GM23338 (cell line): Measurements from ENCODE around the gene ZDHHC1. TPM values are rescaled to one million over a fixed set of nuclear protein-coding genes. Genes with fewer than 3 reads are reported as not detected.

ENCODE experiments used
- ATAC-seq: fragments of 200-7000 bp; cut with Tn5 transposase; 3 replicates; pipeline ENCODE4 v1.9.1; 2020
- DNase-seq: peaks from one replicate; pipeline ENCODE4 v3.0.0-alpha.2; 2015; ENCODE audit warnings: low spot score
- H2AFZ ChIP-seq: fragments of 200-600 bp; sonication (generic); 2 replicates; pipeline ENCODE4 v1.8.0; 2016; ENCODE audit warnings: antibody characterized with exemption, mild to moderate bottlenecking, moderate library complexity
- H3F3A ChIP-seq: fragments of 200-600 bp; sonication (generic); replicated peaks from 2 replicates; pipeline ENCODE4 v1.8.0; 2017; ENCODE audit warnings: antibody characterized with exemption, mixed run types, low read depth
- H3K27ac ChIP-seq: fragments of 200-600 bp; sonication (generic); 2 replicates; pipeline ENCODE4 v1.6.1; 2016; ENCODE audit warnings: low read depth
- H3K27me3 ChIP-seq: fragments of 200-600 bp; sonication (generic); 2 replicates; pipeline ENCODE4 v1.8.0; 2016; ENCODE audit warnings: mild to moderate bottlenecking, mixed run types, moderate library complexity; ENCODE audit not compliant: insufficient read depth
- H3K36me3 ChIP-seq: fragments of 200-600 bp; sonication (generic); 2 replicates; pipeline ENCODE4 v1.8.0; 2016; ENCODE audit warnings: mild to moderate bottlenecking; ENCODE audit not compliant: insufficient read depth
- H3K4me1 ChIP-seq: fragments of 200-600 bp; sonication (generic); 2 replicates; pipeline ENCODE4 v1.8.0; 2016; ENCODE audit warnings: mild to moderate bottlenecking, moderate library complexity; ENCODE audit not compliant: insufficient read depth
- H3K4me2 ChIP-seq: fragments of 200-600 bp; sonication (generic); 2 replicates; pipeline ENCODE4 v1.7.1; 2017; ENCODE audit warnings: mixed run types
- H3K4me3 ChIP-seq: fragments of 200-600 bp; sonication (generic); 2 replicates; pipeline ENCODE4 v1.6.1; 2016; ENCODE audit warnings: mixed run types
- H3K79me2 ChIP-seq: fragments of 200-600 bp; sonication (generic); replicated peaks from 2 replicates; pipeline ENCODE4 v1.8.0; 2017; ENCODE audit warnings: mild to moderate bottlenecking; ENCODE audit not compliant: insufficient read depth
- H3K9me2 ChIP-seq: fragments of 200-600 bp; sonication (generic); 2 replicates; pipeline ENCODE4 v1.8.0; 2017; ENCODE audit not compliant: insufficient read depth
- H4K20me1 ChIP-seq: fragments of 200-600 bp; sonication (generic); replicated peaks from 2 replicates; pipeline ENCODE4 v1.8.0; 2017; ENCODE audit warnings: mild to moderate bottlenecking; ENCODE audit not compliant: insufficient read depth
- H3K27ac Mint-ChIP-seq: 2 replicates; pipeline ENCODE4 v1.8.0; 2020; ENCODE audit warnings: inconsistent platforms, mild to moderate bottlenecking, moderate library complexity, mixed read lengths
- H3K27me3 Mint-ChIP-seq: 3 replicates; pipeline ENCODE4 v1.8.0; 2022; ENCODE audit warnings: low read depth, mild to moderate bottlenecking, moderate library complexity, mixed read lengths, inconsistent platforms; ENCODE audit not compliant: insufficient read depth, poor library complexity
- H3K36me3 Mint-ChIP-seq: 3 replicates; pipeline ENCODE4 v1.8.0; 2021; ENCODE audit warnings: low read depth, mild to moderate bottlenecking, inconsistent platforms, moderate library complexity, mixed read lengths
- H3K4me1 Mint-ChIP-seq: 3 replicates; pipeline ENCODE4 v1.8.0; 2020; ENCODE audit warnings: mild to moderate bottlenecking, inconsistent platforms, mixed read lengths
- H3K4me3 Mint-ChIP-seq: 3 replicates; pipeline ENCODE4 v1.8.0; 2021; ENCODE audit warnings: moderate library complexity, mild to moderate bottlenecking, inconsistent platforms, mixed read lengths
- H3K9me3 Mint-ChIP-seq: 3 replicates; pipeline ENCODE4 v1.8.0; 2020; ENCODE audit warnings: moderate library complexity, mild to moderate bottlenecking, inconsistent platforms, mixed read lengths
- CREB1 ChIP-seq: fragments of 250-450 bp; sonication (Bioruptor Pico); IDR thresholded peaks from 2 replicates; pipeline ENCODE4 v1.5.0; 2020; ENCODE audit warnings: low read depth, mild to moderate bottlenecking, moderate library complexity
- EZH2 ChIP-seq: fragments of 200-600 bp; sonication (generic); IDR thresholded peaks from one replicate; pipeline ENCODE4 v1.8.0; 2017; ENCODE audit warnings: antibody characterized with exemption, mild to moderate bottlenecking, low read depth; ENCODE audit not compliant: unreplicated experiment
- EZH2phosphoT487 ChIP-seq: fragments of 200-600 bp; sonication (generic); IDR thresholded peaks from one replicate; pipeline ENCODE4 v1.8.1; 2018; ENCODE audit warnings: antibody characterized with exemption; ENCODE audit not compliant: unreplicated experiment
- JUNB ChIP-seq: IDR thresholded peaks from one replicate; pipeline ENCODE4 v1.6.1; 2016; ENCODE audit warnings: antibody characterized with exemption; ENCODE audit not compliant: unreplicated experiment
- NANOG ChIP-seq: IDR thresholded peaks from 2 replicates; pipeline ENCODE4 v1.6.1; 2016; ENCODE audit warnings: antibody characterized with exemption, borderline replicate concordance
- POLR2AphosphoS5 ChIP-seq: IDR thresholded peaks from 2 replicates; pipeline ENCODE4 v1.6.1; 2016; ENCODE audit warnings: antibody characterized with exemption, low read depth
- STAT1 ChIP-seq: IDR thresholded peaks from one replicate; pipeline ENCODE4 v1.6.1; 2016; ENCODE audit warnings: antibody characterized with exemption; ENCODE audit not compliant: unreplicated experiment
- ZNF114 ChIP-seq: fragments of 250-450 bp; sonication (Bioruptor Pico); IDR thresholded peaks from 2 replicates; pipeline ENCODE4 v1.5.0; 2020; ENCODE audit warnings: mild to moderate bottlenecking, moderate library complexity
- ZNF331 ChIP-seq: fragments of 250-450 bp; sonication (Bioruptor Pico); IDR thresholded peaks from 2 replicates; pipeline ENCODE4 v1.5.0; 2020; ENCODE audit warnings: low read depth, mild to moderate bottlenecking, moderate library complexity
- polyA plus RNA-seq: library from polyadenylated mRNA; unstranded; fragments of >200 nt; fragmentation: Nextera tagmentation; extraction: Ambion mirVana; gene quantifications from 2 replicates; pipeline ENCODE4 v1.2.1, GENCODE V29; 2016
- total RNA-seq: library from RNA; depleted of rRNA; stranded (reverse); fragments of >200 nt; shearing (Covaris generic); gene quantifications from 2 replicates; pipeline ENCODE4 v1.2.3, GENCODE V29; 2014
- TF ChIP-seq, protein P1 (sequence below), 2 experiments: fragments of 200-600 bp in 1 of 2; sonication (generic) in 1 of 2; conservative IDR thresholded peaks; 2 replicates each; pipeline versions ENCODE4 v1.5.1 to v1.6.1; 2016 to 2017; ENCODE audit warnings: antibody characterized with exemption in 2 of 2, low read depth in 2 of 2, mild to moderate bottlenecking in 2 of 2, moderate library complexity in 1 of 2
- TF ChIP-seq, protein P2 (sequence below): IDR thresholded peaks from one replicate; pipeline ENCODE4 v1.6.1; 2018; ENCODE audit warnings: antibody characterized with exemption; ENCODE audit not compliant: unreplicated experiment
- TF ChIP-seq, protein P3 (sequence below): fragments of 250-450 bp; sonication (Bioruptor Pico); IDR thresholded peaks from 2 replicates; pipeline ENCODE4 v1.5.0; 2020; ENCODE audit warnings: mild to moderate bottlenecking, moderate library complexity
- TF ChIP-seq, protein P4 (sequence below): IDR thresholded peaks from 2 replicates; pipeline ENCODE4 v1.6.1; 2016; ENCODE audit warnings: antibody characterized with exemption

The ZDHHC1 gene
- total and polyA plus RNA-seq, 2 experiments from 2014 or later: 1.4 to 2.7 TPM

DNA sequence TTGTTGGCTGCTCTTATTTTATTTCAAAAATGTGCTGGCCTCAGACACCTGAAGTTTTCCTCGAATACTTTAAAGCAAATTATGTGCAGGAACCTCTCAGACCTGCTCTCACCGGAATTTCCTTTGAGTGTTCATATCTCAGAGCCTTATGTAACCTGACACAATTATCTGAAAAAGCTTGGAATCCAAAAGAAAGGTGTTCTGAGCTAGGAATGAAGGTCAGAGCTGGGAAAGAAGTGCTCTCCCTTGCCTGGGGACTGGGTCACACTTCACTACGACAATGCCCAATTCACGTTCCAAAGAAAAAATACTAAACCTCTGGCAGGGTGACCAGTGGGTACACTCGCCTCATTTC, 8.0 kb upstream of the ZDHHC1 start (continued):
- TF ChIP-seq NANOG: no peak

DNA sequence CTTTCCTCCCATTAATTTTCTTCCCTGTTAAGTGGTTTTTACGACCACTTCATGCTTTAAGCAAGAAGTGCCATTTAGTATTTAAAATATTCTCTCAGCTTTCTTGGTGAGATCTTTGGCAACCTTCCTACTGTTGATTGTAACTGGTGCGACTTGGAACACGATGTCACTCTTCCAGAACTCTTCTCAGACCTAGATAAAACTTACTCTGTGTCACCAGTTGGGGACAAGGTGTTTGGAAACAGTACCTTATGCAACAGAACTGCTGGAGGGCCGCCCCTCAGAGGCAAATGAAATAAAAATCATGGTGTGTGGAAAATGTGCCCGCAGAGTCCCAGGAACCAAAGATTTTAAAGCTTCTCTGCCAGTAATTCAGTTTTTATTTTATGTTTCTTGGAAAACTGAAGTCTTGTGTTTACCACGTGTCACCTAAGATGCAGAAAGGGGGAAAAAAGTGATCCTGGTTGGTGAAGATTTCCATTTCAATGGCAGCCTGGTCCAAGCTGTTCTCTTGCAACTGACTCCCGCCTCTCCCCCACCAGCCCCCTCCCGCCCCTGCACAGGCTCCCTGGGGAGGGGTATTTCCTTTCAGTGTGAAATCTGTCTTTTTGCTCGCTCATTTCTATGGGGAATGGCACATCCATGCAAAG, 7.5 kb upstream of the ZDHHC1 start:
- H3K36me3 Mint-ChIP-seq: peaks cover 3% of the 10 kb centered on the region; the same call in 2 of the 3 replicates
- Histone ChIP-seq H3F3A (peaks cover 11% of the 10 kb centered on the region; the same call in 1 of the 2 replicates), H3K4me3 (peak overlapping the region; percentile 42), H3K4me2 (peak overlapping the region; percentile 76), H4K20me1 (no peaks in the 10 kb centered on the region), H3K9me2 (no peaks in the 10 kb centered on the region), H3K36me3 (no peaks in the 10 kb centered on the region), H3K27ac (peak overlapping the region; percentile 97), H3K27me3 (peaks cover 4% of the 10 kb centered on the region; the same call in 1 of the 2 replicates), H3K4me1 (peaks cover 54% of the 10 kb centered on the region), H2AFZ (no peak overlapping the region), H3K79me2 (no peaks in the 10 kb centered on the region)
- H3K27me3 Mint-ChIP-seq: peaks cover 33% of the 10 kb centered on the region
- H3K27ac Mint-ChIP-seq: peak overlapping the region; percentile 91
- H3K4me3 Mint-ChIP-seq: peak overlapping the region; percentile 58
- ATAC-seq (peak; percentile 47), DNase-seq (peak; percentile 72)
- H3K4me1 Mint-ChIP-seq: peaks cover 62% of the 10 kb centered on the region
- no peak for TF ChIP-seq ZNF114 (CRISPR knock-in tag)
- TF ChIP-seq JUNB: no peak
- no peak for TF ChIP-seq ZNF331 (CRISPR knock-in tag)
- TF ChIP-seq, protein P1, sequence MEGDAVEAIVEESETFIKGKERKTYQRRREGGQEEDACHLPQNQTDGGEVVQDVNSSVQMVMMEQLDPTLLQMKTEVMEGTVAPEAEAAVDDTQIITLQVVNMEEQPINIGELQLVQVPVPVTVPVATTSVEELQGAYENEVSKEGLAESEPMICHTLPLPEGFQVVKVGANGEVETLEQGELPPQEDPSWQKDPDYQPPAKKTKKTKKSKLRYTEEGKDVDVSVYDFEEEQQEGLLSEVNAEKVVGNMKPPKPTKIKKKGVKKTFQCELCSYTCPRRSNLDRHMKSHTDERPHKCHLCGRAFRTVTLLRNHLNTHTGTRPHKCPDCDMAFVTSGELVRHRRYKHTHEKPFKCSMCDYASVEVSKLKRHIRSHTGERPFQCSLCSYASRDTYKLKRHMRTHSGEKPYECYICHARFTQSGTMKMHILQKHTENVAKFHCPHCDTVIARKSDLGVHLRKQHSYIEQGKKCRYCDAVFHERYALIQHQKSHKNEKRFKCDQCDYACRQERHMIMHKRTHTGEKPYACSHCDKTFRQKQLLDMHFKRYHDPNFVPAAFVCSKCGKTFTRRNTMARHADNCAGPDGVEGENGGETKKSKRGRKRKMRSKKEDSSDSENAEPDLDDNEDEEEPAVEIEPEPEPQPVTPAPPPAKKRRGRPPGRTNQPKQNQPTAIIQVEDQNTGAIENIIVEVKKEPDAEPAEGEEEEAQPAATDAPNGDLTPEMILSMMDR (conservative IDR thresholded peaks at IDR 0.05; ENCODE audit: low read depth in 2 of 2): no peak
- no peak for TF ChIP-seq CREB1 (CRISPR knock-in tag)
- TF ChIP-seq, protein P2, sequence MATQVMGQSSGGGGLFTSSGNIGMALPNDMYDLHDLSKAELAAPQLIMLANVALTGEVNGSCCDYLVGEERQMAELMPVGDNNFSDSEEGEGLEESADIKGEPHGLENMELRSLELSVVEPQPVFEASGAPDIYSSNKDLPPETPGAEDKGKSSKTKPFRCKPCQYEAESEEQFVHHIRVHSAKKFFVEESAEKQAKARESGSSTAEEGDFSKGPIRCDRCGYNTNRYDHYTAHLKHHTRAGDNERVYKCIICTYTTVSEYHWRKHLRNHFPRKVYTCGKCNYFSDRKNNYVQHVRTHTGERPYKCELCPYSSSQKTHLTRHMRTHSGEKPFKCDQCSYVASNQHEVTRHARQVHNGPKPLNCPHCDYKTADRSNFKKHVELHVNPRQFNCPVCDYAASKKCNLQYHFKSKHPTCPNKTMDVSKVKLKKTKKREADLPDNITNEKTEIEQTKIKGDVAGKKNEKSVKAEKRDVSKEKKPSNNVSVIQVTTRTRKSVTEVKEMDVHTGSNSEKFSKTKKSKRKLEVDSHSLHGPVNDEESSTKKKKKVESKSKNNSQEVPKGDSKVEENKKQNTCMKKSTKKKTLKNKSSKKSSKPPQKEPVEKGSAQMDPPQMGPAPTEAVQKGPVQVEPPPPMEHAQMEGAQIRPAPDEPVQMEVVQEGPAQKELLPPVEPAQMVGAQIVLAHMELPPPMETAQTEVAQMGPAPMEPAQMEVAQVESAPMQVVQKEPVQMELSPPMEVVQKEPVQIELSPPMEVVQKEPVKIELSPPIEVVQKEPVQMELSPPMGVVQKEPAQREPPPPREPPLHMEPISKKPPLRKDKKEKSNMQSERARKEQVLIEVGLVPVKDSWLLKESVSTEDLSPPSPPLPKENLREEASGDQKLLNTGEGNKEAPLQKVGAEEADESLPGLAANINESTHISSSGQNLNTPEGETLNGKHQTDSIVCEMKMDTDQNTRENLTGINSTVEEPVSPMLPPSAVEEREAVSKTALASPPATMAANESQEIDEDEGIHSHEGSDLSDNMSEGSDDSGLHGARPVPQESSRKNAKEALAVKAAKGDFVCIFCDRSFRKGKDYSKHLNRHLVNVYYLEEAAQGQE: no peak
- TF ChIP-seq POLR2AphosphoS5: no peak
- TF ChIP-seq STAT1: no peak
- TF ChIP-seq, protein P3, sequence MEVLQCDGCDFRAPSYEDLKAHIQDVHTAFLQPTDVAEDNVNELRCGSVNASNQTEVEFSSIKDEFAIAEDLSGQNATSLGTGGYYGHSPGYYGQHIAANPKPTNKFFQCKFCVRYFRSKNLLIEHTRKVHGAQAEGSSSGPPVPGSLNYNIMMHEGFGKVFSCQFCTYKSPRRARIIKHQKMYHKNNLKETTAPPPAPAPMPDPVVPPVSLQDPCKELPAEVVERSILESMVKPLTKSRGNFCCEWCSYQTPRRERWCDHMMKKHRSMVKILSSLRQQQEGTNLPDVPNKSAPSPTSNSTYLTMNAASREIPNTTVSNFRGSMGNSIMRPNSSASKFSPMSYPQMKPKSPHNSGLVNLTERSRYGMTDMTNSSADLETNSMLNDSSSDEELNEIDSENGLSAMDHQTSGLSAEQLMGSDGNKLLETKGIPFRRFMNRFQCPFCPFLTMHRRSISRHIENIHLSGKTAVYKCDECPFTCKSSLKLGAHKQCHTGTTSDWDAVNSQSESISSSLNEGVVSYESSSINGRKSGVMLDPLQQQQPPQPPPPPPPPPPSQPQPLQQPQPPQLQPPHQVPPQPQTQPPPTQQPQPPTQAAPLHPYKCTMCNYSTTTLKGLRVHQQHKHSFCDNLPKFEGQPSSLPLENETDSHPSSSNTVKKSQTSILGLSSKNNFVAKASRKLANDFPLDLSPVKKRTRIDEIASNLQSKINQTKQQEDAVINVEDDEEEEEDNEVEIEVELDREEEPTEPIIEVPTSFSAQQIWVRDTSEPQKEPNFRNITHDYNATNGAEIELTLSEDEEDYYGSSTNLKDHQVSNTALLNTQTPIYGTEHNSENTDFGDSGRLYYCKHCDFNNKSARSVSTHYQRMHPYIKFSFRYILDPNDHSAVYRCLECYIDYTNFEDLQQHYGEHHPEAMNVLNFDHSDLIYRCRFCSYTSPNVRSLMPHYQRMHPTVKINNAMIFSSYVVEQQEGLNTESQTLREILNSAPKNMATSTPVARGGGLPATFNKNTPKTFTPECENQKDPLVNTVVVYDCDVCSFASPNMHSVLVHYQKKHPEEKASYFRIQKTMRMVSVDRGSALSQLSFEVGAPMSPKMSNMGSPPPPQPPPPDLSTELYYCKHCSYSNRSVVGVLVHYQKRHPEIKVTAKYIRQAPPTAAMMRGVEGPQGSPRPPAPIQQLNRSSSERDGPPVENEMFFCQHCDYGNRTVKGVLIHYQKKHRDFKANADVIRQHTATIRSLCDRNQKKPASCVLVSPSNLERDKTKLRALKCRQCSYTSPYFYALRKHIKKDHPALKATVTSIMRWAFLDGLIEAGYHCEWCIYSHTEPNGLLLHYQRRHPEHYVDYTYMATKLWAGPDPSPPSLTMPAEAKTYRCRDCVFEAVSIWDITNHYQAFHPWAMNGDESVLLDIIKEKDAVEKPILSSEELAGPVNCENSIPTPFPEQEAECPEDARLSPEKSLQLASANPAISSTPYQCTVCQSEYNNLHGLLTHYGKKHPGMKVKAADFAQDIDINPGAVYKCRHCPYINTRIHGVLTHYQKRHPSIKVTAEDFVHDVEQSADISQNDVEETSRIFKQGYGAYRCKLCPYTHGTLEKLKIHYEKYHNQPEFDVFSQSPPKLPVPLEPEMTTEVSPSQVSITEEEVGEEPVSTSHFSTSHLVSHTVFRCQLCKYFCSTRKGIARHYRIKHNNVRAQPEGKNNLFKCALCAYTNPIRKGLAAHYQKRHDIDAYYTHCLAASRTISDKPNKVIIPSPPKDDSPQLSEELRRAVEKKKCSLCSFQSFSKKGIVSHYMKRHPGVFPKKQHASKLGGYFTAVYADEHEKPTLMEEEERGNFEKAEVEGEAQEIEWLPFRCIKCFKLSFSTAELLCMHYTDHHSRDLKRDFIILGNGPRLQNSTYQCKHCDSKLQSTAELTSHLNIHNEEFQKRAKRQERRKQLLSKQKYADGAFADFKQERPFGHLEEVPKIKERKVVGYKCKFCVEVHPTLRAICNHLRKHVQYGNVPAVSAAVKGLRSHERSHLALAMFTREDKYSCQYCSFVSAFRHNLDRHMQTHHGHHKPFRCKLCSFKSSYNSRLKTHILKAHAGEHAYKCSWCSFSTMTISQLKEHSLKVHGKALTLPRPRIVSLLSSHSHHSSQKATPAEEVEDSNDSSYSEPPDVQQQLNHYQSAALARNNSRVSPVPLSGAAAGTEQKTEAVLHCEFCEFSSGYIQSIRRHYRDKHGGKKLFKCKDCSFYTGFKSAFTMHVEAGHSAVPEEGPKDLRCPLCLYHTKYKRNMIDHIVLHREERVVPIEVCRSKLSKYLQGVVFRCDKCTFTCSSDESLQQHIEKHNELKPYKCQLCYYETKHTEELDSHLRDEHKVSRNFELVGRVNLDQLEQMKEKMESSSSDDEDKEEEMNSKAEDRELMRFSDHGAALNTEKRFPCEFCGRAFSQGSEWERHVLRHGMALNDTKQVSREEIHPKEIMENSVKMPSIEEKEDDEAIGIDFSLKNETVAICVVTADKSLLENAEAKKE: no peak
- no peak for TF ChIP-seq EZH2
- TF ChIP-seq NANOG: no peak
- no peak for TF ChIP-seq EZH2phosphoT487
- TF ChIP-seq, protein P4, sequence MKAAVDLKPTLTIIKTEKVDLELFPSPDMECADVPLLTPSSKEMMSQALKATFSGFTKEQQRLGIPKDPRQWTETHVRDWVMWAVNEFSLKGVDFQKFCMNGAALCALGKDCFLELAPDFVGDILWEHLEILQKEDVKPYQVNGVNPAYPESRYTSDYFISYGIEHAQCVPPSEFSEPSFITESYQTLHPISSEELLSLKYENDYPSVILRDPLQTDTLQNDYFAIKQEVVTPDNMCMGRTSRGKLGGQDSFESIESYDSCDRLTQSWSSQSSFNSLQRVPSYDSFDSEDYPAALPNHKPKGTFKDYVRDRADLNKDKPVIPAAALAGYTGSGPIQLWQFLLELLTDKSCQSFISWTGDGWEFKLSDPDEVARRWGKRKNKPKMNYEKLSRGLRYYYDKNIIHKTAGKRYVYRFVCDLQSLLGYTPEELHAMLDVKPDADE: no peak
- peaks cover 3% of the 10 kb centered on the region; the same call in 2 of the 3 replicates for H3K9me3 Mint-ChIP-seq
